Ovary (tissue), 3 donors: ENCODE measurements around the gene STH.

Experiments used
- CTCF ChIP-seq, 3 donors: fragments of 450-650 bp in 2 of 3; fragments of 200-600 bp in 1 of 3; IDR thresholded peaks; one replicate each; pipeline versions ENCODE4 v1.5.1 to v1.8.0; 2016 to 2022; ENCODE audit warnings: antibody characterized with exemption in 3 of 3, mild to moderate bottlenecking in 1 of 3
- POLR2A ChIP-seq: fragments of 450-650 bp; IDR thresholded peaks from one replicate; pipeline ENCODE4 v1.6.1; 2017; ENCODE audit warnings: antibody characterized with exemption, mild to moderate bottlenecking, moderate library complexity
- donor health status: DM: no; HTN: no; CAD: no.

GRCh38 chr17:45998987-45999899 lies at the start of gene STH:
- no peak for TF ChIP-seq CTCF (IDR thresholded peaks at IDR 0.05)
- TF ChIP-seq POLR2A: no peak
